Globus pallidus (tissue), 1 donor: ENCODE data around the gene MTOR.
"Not testable (repeated sequence)": the region's sequence is repeated elsewhere in the genome, so short reads cannot be mapped to it uniquely, and the experiment has no call there.

ENCODE experiments used
- DNase-seq: peaks from one replicate; pipeline ENCODE4 v3.0.0-alpha.2; 2015; ENCODE audit warnings: low spot score

Gene MTOR

DNA sequence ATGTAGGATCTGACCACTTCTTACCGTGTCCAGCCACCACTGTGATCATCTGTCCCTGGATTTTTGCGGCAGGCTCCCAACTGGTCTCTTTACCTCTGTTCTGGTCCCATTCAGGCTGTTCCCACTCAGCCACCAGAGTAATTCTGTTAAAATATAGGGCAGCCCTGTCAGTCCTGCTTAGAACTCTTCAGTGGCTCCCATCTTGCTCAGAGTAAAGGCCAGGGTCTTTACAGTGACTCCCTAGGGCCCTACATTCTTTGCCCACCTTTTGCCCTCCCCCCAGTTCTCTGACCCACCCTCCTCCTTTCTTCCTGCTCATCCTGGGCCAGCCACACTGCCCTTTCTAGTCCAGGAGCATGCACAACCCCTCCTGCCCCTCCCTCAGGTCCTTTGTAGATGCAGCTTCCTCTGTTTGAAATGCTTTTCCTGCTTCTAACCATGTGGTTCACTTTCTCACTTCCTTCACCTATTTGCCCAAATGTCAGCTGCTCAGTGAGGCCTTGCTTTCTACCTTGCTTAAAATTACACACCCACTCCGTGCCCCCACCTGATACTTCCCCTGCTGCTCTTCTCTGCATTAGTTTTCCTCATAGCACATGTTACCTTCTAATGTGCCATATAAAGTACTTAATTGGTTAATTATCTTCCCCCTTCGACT is 18.5 kb upstream of the MTOR start:
- no peak for DNase-seq

DNA sequence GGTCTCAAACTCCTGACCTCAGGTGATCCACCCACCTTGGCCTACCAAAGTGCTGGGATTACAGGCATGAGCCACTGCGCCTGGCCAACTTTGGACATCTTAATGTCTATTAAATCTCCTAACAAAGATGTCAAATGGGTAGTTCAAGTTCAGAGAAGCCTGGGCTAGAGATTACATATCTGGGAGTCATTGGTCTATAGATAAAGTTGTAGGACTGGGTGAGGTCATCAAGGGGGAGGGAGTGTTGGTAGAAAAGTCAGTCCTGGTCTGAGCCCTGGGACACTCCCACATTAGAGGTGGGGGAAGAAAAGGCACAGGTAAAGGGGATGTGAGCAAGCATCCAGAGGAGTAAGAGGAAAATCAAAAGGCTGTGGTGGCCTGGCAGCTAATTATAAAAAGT is 17.3 kb upstream of the MTOR start:
- DNase-seq, result no peak

DNA sequence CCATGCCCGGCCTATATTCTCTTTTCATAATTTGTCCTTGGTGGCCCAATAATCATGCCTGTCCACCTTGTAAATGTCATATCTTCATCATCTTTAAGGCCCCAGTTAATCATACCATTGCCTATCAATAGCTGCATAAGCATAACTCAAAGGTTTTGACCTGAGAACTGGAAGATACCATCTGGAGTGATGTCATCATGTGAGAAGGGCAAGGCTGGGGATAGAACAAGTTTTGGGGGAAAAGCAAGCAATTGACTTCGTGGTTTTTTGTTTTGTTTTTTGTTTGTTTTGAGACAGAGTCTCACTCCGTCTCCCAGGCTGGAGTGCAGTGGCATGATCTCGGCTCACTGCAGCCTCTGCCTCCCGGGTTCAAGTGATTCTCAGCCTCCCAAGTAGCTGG is 16.8 kb upstream of the MTOR start:
- DNase-seq, result no peak

DNA sequence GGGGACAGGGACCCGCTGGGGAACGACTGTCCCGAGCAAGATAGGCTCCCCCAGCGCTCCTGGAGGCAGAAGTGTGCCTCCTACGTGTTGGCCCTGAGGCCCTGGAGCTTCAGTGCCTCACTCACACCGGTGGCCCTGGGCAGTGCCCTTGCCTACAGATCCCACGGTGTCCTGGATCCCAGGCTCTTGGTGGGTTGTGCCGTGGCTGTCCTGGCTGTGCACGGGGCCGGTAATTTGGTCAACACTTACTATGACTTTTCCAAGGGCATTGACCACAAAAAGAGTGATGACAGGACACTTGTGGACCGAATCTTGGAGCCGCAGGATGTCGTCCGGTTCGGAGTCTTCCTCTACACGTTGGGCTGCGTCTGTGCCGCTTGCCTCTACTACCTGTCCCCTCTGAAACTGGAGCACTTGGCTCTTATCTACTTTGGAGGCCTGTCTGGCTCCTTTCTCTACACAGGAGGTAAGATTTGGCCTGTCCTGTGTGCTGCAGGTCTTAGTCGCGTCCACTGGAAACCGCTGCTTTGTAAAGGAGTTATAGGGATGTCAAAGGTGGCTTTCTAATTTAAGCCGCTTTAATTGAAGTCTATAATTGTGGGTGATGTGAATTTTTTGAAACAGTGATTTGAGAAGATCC is 11.4 kb upstream of the MTOR start:
- no peak for DNase-seq

DNA sequence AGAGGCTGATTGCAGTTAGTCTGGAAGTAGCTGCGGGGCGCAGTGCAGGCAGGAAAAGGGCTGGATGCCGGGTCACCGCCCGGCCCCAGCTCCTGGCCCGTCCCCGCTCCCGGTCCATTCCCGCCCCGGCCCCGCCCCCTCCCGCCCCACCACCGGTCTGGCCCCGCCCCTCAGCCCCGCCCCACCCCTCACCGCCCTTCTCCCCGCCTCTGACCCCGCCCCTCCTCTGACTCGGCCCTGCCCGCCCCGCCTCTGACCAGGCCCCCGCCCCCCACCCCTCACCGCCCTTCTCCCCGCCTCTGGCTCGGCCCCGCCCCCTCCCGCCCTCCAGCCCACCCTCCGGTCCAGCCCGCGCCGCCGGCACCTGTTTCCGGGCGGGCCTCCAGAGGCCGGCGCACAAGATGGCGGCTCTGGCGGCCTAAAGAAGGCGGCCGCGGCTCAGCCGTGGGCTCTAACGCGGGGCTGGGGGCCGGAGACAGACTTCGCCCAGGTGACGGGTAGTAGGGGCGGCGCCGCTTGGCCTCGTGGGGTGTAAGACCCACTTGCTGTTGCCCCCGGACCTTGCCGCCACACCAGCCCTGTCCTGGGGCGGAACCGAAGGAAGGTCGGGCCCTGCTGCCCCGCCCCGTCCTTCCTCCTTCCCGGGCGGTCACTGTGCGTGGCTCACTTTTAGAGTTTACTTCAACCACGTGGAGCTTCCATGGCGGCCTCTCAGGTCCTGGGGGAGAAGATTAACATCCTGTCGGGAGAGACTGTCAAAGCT is 10.7 kb upstream of the MTOR start, which contains the start of gene UBIAD1:
Gene UBIAD1 (plus strand): TSS at position 367 of the 763 bp plus-strand sequence. CDS start 334 bp downstream, at position 701.
- DNase-seq, result peak; percentile 88

DNA sequence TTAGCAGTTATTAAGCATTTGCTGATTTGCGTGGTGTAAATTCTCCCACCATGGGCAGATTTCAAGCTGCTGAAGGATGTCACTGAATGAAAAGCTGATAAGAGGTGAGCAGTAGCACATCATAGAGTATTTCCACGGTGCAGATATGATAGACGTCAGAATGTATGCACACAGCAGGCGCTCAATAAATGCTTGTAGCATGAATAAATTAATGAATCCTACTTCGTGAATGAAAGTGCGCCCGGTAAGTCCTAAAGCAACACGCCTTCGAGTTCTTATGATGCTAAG is 10.1 kb upstream of the MTOR start:
- no peak for DNase-seq

DNA sequence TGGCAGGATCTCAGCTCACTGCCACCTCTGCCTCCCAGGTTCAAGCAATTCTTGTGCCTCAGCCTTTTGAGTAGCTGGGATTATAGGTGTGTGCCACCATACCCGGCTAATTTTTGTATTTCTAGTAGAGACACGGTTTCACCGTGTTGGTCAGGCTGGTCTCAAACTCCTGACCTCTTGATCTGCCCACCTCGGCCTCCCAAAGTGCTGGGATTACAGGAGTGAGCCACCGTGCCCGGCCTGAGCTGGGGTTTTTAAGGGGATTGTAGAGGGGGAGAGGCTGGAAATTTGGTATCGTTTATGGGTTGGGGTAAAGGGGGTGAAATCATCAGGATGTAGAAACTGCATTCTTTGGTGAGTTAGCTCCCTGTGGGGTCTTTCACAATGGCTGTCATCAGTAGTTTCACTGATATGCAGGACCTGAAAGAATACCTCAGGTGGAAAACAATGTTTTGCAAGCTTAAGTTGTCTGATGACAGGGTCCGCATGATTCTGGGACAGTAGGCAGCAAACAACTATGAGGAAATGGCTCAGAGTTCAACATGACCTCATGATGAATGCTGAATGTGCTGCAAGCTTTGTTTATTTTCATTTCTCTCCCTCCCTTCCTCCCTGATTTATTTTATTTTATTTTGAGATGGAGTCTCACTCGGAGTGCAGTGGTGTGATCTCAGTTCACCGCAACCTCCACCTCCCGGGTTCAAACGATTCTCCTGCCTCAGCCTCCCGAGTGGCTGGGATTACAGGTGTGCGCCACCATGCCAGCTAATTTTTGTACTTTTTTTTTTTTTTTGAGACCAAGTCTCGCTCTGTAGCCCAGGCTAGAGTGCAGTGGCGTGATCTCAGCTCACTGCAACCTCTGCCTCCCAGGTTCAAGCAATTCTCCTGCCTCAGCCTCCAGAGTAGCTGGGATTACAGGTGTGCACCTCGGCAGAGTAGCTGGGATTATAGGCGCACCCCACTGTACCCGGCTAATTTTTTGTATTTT is 5.3 kb upstream of the MTOR start:
- DNase-seq, result not testable (repeated sequence)

DNA sequence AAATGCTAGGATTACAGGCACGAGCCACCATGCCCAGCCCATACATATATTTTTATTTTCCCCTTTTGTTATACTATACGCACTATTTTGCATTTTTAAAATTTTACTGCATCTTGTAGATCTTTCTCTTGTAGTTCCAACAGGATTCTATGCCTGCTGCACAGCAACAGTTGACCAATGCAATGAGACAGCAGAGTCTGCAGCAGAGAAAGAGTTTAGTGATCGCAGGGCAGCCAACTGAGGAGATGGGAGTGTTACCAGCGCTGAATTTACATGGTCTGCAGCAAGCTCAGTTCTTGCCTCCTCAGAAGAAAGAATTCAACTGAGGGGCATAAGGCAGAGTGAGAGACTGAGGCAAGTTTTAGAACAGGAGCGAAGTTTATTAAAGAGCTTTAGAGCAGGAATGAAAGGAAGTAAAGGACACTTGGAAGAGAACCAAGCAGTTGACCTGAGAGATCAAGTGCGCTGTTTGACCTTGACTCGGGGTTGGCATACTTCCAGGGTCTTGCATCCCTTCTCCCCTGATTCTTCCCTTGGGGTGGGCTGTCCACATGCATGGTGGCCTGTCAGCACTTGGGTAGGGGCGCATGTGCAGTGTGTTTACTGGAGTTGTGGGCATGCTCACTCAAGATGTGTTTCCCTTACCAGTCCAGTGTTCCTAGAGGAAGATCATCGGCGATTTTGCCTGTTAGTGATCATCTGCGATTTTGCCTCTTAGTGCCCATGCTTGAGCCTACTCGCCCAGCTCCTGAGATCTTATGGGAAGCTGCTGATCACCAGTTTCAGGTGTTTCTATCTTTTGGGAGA is 4.1 kb upstream of the MTOR start:
- no peak for DNase-seq

DNA sequence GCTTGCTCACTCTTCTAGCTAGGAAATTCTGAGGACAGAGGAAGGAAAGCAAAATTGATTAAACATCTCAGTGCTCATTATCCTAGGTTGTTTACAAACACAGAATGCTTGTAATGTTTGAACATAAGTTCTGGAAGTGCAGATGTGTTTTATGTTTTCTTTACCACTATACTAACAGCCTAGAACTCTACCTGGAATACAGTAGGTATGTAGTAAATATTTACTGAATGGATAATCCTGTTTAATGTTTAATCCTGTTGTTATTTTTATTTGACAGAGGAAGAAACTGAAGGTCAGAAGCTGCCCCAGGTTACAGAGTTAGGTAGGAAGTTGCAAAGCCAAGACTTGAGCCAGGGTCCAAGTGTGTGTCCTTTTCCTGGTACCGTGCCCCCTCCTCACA is 6.1 kb downstream of the MTOR start:
- DNase-seq, result no peak

DNA sequence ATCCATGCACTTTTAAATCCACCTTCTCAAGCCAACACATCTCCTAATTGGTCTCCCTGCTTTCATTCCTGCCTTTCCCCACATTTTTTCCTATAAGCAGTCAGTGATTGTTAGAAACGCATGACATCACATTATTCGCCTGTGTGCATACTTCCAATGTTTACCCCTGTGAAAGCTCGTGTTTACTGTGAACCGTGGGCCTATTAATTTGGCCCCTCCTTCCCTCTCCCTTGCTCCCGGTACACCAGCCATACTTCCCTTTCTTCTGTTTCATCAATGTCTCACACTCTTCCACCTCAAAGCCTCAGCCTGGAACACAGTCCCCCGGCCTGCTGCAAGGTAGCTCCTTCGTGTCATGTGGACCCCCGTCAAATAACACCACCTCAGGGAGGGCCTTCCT is 9.1 kb downstream of the MTOR start:
- no peak for DNase-seq

DNA sequence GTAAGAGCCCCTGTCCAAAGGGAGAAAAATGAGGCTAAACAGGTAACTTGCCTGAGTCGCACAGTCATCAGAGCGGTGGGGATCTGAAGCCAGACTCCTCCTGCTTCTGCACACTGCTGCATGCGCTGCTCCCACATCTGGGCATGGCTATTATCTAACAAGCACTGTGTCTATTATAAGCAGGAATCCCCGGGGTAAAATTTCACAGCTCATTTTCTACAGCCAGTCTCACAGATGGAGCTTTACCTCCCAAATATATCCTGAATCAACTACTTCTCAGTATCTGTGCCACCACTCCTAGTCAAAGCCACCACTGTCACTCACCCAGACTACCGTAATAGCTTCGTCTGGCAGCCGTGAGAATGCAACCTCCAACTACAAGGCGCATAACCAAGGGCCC is 9.8 kb downstream of the MTOR start:
- DNase-seq, result no peak

DNA sequence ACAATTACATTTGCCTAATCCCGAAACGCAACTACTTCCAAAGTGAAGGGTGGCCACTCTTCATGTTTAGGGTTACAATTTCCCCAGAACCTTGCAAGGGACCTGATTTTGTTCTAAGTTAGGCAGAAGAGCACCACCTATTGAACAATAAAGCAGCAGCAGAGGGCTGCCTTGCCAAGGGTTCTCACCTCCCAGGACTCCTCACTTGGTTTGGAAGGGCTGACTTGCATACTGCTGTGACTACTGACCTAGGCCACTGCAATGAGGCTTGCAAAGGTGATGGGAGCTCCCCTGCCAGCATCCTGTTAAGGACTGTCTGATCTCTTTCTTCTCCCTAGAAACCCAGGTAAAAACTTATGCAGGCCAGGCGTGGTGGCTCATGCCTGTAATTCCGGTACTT is 14.2 kb downstream of the MTOR start:
- no peak for DNase-seq

DNA sequence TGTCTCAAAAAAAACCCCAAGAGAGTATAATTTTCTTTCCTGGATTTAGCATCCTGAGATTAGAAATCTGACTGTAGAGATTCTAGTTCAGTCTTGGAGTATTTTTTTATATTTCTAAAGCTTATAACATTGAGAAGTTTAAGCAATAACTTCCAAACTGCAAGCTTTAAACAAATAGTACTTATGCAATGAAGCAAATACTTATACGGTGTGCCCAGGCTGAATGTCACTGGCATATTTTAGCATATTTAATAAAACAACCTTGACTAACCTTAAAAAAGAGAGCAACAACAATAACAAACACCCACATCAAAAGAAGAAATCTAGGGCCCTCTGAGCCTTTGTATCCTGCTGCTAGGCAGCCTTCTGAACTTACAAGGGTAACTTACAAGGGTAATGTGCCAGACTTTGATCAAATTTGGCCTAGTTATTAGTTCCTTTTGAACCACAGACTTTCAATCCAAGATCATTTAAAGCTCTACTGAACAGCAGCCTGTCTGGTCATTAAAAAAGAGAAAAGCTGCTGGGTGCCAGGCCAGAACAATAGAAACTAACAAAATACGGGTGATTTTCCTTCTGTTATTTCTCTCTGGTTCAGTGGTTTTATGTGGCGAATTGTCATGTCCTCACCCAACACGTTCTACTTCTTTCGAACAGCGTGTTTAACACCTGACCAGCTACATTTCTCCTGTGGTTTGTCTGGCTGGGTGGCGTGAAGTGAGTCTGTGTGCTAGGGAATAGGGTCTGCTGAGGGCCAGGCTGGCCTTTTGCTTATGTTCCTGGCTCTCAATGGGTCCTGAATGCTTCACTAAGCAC is 16.2 kb downstream of the MTOR start:
- DNase-seq, result no peak

DNA sequence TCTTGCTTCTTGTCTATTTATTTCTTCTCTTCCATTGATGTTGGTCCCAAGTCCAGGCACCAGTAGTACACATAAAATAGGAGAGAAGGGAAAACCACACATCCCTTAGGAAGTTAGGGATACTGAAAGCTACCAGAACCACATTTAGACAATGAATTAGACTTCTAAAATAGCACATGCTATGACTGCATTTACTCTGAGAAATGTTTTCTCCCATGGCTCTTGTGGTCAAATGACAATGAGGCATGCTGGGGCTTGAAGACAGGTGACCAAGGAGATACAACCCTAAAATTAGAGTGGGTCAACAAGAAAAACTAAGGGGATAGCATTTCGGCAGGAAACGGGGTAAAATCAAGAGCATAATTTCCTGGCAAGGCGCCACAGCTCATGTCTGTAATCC is 17.1 kb downstream of the MTOR start:
- DNase-seq, result no peak

DNA sequence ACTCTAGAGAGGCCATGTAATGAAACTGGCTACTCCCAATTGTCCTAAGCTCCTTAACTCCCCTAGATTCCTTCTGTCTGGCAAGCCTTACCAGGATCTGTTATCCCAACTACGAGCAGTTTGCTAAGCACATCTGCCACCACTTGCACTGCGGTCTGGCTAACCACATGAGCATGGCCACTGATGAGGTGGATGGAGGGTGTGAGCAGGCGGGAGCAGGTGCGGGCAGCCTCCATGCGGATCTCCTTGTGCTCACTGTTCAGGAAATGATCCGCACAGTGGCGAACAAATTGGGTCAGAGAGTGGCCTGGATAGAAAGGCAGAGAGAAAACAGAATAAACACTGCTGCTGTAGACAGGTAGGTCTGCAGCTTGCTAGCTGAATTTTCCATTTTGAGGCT is 24.0 kb downstream of the MTOR start:
- DNase-seq, result no peak

DNA sequence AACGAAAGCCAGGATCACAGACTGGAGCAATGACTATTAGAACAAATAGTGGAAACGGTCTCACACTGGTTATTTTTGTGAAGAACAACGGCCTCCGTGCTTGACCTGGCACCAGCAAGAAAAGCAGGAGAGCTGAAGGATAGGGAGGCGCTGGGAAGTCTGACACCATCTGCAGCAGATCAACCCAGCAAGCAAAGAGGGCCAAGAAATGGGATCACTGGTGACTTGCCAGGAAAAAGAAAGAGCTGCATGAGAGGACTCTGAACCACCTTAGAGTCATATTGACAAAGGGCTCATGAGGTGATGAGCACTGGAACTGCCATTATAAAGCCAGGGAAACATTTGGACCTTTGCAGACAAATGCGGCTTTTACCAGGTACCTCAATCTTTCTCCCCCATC is 25.0 kb downstream of the MTOR start:
- no peak for DNase-seq

DNA sequence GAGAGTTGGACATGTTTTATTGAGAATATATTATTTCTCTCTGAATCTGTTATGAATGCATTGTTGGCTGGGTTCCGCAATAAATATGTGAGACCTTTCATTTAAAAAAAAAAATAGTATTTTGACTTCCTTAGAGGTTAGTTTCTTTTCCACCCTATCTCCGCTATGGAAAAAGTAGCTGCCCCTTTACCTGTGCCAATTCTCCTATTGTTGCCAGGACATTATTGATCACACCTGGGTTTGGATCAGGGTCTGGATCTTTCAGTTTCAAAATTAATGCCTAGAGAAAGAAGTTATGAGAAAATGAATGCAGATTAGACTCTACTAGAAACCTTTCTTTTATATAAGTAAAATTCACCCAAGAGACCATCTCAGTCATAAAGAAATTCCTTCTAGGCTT is 29.1 kb downstream of the MTOR start:
- DNase-seq, result no peak

DNA sequence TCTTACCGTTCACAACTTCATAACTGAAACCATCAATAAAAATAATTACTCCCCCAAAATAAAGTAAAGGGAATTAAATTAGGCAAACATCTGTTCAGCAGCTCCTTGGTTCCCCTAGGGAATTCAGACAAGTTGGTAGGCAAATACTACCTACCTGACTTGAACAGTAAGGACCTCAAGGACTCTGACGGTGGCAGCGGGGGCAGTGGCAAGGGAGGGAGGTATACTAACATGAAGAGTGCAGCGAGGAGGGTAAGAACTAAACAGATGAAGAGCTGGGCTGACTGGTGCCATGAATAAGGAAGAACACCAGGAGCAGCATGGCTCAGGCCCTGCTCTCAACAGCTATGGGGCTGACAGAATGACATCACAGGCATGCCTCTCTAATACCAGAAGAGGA is 33.1 kb downstream of the MTOR start:
- DNase-seq, result no peak

DNA sequence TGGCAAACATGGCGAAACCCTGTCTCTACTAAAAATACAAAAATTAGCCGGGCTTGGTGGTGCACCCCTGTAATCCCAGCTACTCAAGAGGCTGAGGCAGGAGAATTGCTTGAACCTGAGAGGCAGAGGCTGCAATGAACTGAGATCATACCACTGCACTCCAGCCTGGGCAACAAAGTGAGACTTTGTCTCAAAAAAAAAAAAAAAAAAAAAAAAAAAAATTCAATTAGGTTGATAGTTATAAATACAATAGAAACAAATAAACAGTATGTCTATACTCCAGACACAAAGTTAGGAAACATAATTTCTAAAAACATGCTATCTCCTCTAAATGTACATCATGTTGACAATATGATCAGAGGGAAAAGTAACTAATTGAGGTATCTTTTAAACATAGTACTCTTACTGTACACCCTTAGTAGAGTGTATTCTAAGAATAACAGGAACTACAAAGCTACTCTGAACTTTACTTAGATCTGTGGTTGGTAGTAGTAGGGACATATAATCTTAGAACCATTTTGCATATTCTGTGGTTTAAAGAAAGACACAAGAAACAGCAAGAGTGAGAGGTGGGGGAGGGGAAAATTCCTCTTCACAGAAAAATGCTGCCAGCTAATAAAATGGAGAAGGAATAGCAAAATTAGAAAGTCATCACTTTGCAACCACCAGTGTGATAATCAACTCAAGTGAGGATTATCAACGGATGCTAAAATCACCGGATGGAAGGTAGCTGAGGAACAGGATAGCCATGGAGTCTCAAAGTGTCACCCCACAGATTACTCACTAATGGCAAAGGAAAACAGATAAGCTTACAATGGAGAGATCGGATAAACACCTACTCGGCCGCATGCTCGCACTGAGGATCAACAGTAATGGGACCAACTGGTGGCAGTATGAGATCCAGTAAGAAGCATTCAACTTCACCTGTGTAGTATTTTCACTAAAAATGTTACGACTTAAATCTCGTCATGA is 35.0 kb downstream of the MTOR start:
- DNase-seq, result no peak
